GM12878 (cell line): ENCODE measurements around the gene RNLS. TPM values are rescaled to one million over a fixed set of nuclear protein-coding genes. Genes with fewer than 3 reads are reported as not detected.

ENCODE experiments used
- BHLHE40 ChIP-seq, 2 experiments: fragments of 450-650 bp in 1 of 2; IDR thresholded peaks; 2 replicates each; pipeline ENCODE4 v1.6.1; 2011 to 2017; ENCODE audit warnings: low read depth in 2 of 2, borderline replicate concordance in 1 of 2, improper control_type of control experiment in 1 of 2, low read length in 1 of 2, mild to moderate bottlenecking in 1 of 2
- CBFB ChIP-seq: IDR thresholded peaks from 2 replicates; pipeline ENCODE4 v1.6.1; 2016; ENCODE audit warnings: antibody characterized with exemption, low read depth
- CREB1 ChIP-seq: IDR thresholded peaks from 2 replicates; pipeline ENCODE4 v1.6.1; 2012; ENCODE audit warnings: low read depth, mild to moderate bottlenecking, inconsistent platforms
- CREM ChIP-seq: IDR thresholded peaks from 2 replicates; pipeline ENCODE4 v1.6.1; 2014; ENCODE audit warnings: antibody characterized with exemption, low read depth
- DPF2 ChIP-seq: fragments of 450-650 bp; IDR thresholded peaks from 2 replicates; pipeline ENCODE4 v1.6.1; 2017; ENCODE audit warnings: mild to moderate bottlenecking
- LARP7 ChIP-seq: fragments of 450-650 bp; IDR thresholded peaks from 2 replicates; pipeline ENCODE4 v1.6.1; 2017; ENCODE audit warnings: mild to moderate bottlenecking
- MEF2A ChIP-seq: IDR thresholded peaks from 2 replicates; pipeline ENCODE4 v1.6.1; 2011; ENCODE audit warnings: low read depth, mild to moderate bottlenecking, low read length, moderate library complexity; ENCODE audit not compliant: insufficient read depth
- MTA2 ChIP-seq: fragments of 450-650 bp; IDR thresholded peaks from 2 replicates; pipeline ENCODE4 v1.6.1; 2016; ENCODE audit warnings: low read depth, mild to moderate bottlenecking, moderate library complexity
- POLR2AphosphoS5 ChIP-seq: IDR thresholded peaks from 2 replicates; pipeline ENCODE4 v1.6.1; 2011; ENCODE audit warnings: mild to moderate bottlenecking, low read length, inconsistent platforms
- YY1 ChIP-seq: IDR thresholded peaks from 2 replicates; pipeline ENCODE4 v1.6.1; 2011; ENCODE audit warnings: low read depth, mild to moderate bottlenecking, low read length
- polyA plus RNA-seq, 11 experiments: library from polyadenylated mRNA; depleted of rRNA in 4 of 11; unstranded in 6 of 11; stranded (reverse) in 5 of 11; fragments of >200 nt; fragmentation: Nextera tagmentation in 4 of 11; fragmentation: Illumina TruSeq in 1 of 11; extraction: Ambion mirVana in 4 of 11; extraction: Trizol in 1 of 11; gene quantifications; 1 replicate in 1 of 11; 2 replicates in 10 of 11; pipeline versions ENCODE4 v1.2.1 to v1.2.3, GENCODE V29; 2011 to 2016; ENCODE audit warnings: inconsistent platforms in 2 of 11, missing spikeins in 2 of 11, low read depth in 1 of 11
- total RNA-seq, 4 experiments: library from RNA; depleted of rRNA in 3 of 4; stranded (reverse); fragments of >200 nt in 3 of 4; fragmentation: Illumina TruSeq in 1 of 4; extraction: Trizol in 1 of 4; gene quantifications; 2 replicates each; pipeline versions ENCODE4 v1.2.1 to v1.2.3, GENCODE V29; 2013 to 2021
- TF ChIP-seq, protein P1 (sequence below): IDR thresholded peaks from 2 replicates; pipeline ENCODE4 v1.6.1; 2011; ENCODE audit warnings: low read depth, low read length, improper control_type of control experiment, borderline replicate concordance
- TF ChIP-seq, protein P2 (sequence below): IDR thresholded peaks from 2 replicates; pipeline ENCODE4 v1.6.1; 2012; ENCODE audit warnings: low read depth, low read length, improper control_type of control experiment
- TF ChIP-seq, protein P3 (sequence below): fragments of 150-350 bp; IDR thresholded peaks from 2 replicates; pipeline ENCODE4 v1.6.1; 2014; ENCODE audit warnings: mild to moderate bottlenecking, low read depth, low read length
- TF ChIP-seq, protein P4 (sequence below): IDR thresholded peaks from 2 replicates; pipeline ENCODE4 v1.6.1; 2011; ENCODE audit warnings: borderline replicate concordance, low read depth, mild to moderate bottlenecking, moderate library complexity, mixed read lengths, low read length; ENCODE audit not compliant: insufficient read depth; ENCODE audit errors: extremely low read length
- TF ChIP-seq, protein P5 (sequence below): fragments of 450-650 bp; IDR thresholded peaks from 2 replicates; pipeline ENCODE4 v1.6.1; 2016; ENCODE audit warnings: mild to moderate bottlenecking
- TF ChIP-seq, protein P6 (sequence below): IDR thresholded peaks from 2 replicates; pipeline ENCODE4 v1.6.1; 2012; ENCODE audit warnings: low read length, inconsistent platforms
- TF ChIP-seq, protein P7 (sequence below): fragments of 450-650 bp; IDR thresholded peaks from 2 replicates; pipeline ENCODE4 v1.6.1; 2017; ENCODE audit warnings: mild to moderate bottlenecking, moderate library complexity

Gene RNLS
- total and polyA plus RNA-seq, 10 of the 15 experiments (the other 5 are each of a cell fraction or from before 2014, with no cell fraction given) = 3.4 to 6.7 (median 4.6) TPM

DNA sequence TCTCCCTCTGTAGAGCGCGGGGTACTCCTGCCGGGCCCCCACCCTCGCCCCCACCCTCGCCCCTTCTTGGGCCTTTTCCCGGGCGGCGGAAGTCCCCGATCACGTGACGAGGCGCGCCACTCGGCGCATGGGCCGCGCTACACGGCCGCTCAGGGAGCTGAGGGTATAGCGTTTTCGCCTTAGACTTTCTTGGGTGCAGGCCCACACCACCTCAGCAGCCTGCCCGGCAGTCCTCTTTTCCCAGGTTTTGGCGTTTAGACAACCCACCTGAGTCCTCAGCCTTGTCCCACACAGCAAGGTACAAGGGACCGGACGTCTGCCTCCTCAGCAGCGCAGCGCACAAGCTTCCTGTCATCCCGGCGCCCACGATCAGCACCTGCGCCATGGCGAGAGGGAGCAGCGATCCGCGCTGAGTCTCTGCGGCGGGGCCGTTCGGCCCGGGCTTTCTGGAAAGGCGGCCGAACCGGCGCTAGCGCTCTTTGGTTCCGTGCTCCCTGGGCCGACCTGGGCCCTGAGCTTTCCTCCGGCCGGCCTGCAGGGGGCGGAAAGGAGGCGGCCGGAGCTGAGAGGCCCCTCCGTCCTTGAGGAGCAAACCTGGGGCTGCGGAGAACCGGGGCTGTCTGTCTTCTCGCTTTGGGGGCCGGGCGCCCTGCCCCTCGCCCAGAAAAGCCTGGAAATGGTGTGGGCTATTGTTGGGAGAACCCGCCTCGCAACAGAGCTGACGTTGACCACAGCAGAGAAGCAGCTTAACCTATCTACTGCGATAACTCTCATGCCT, at the start of gene RNLS (continued):
- TF ChIP-seq CREM (peak; percentile 19; the same call in 1 of the 2 replicates), POLR2AphosphoS5 (peak; percentile 87), MTA2 (no peak), MEF2A (0 out of 2 replicates have a peak, but pooled peaks have one; percentile 3), CREB1 (no peak; the same call in 1 of the 2 replicates), YY1 (peak; percentile 43; the same call in 1 of the 2 replicates), LARP7 (peak; percentile 67), DPF2 (peak; percentile 66; the same call in 1 of the 2 replicates), BHLHE40 (IDR thresholded peaks at IDR 0.05; ENCODE audit: borderline replicate concordance in 1 of 2, low read depth in 2 of 2, low read length in 1 of 2) (peak; percentile 68 to 90; a peak in 3 of 4 replicates), CBFB (no peak)
- TF ChIP-seq, protein P1, sequence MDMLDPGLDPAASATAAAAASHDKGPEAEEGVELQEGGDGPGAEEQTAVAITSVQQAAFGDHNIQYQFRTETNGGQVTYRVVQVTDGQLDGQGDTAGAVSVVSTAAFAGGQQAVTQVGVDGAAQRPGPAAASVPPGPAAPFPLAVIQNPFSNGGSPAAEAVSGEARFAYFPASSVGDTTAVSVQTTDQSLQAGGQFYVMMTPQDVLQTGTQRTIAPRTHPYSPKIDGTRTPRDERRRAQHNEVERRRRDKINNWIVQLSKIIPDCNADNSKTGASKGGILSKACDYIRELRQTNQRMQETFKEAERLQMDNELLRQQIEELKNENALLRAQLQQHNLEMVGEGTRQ = peak; percentile 59
- TF ChIP-seq, protein P2, sequence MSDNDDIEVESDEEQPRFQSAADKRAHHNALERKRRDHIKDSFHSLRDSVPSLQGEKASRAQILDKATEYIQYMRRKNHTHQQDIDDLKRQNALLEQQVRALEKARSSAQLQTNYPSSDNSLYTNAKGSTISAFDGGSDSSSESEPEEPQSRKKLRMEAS = peak; percentile 75; the same call in 1 of the 2 replicates
- TF ChIP-seq, protein P3, sequence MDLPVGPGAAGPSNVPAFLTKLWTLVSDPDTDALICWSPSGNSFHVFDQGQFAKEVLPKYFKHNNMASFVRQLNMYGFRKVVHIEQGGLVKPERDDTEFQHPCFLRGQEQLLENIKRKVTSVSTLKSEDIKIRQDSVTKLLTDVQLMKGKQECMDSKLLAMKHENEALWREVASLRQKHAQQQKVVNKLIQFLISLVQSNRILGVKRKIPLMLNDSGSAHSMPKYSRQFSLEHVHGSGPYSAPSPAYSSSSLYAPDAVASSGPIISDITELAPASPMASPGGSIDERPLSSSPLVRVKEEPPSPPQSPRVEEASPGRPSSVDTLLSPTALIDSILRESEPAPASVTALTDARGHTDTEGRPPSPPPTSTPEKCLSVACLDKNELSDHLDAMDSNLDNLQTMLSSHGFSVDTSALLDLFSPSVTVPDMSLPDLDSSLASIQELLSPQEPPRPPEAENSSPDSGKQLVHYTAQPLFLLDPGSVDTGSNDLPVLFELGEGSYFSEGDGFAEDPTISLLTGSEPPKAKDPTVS = no peak
- TF ChIP-seq, protein P4, sequence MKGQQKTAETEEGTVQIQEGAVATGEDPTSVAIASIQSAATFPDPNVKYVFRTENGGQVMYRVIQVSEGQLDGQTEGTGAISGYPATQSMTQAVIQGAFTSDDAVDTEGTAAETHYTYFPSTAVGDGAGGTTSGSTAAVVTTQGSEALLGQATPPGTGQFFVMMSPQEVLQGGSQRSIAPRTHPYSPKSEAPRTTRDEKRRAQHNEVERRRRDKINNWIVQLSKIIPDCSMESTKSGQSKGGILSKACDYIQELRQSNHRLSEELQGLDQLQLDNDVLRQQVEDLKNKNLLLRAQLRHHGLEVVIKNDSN = peak; percentile 89
- TF ChIP-seq, protein P5, sequence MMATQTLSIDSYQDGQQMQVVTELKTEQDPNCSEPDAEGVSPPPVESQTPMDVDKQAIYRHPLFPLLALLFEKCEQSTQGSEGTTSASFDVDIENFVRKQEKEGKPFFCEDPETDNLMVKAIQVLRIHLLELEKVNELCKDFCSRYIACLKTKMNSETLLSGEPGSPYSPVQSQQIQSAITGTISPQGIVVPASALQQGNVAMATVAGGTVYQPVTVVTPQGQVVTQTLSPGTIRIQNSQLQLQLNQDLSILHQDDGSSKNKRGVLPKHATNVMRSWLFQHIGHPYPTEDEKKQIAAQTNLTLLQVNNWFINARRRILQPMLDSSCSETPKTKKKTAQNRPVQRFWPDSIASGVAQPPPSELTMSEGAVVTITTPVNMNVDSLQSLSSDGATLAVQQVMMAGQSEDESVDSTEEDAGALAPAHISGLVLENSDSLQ = peak; percentile 41; the same call in 1 of the 2 replicates
- TF ChIP-seq, protein P6, sequence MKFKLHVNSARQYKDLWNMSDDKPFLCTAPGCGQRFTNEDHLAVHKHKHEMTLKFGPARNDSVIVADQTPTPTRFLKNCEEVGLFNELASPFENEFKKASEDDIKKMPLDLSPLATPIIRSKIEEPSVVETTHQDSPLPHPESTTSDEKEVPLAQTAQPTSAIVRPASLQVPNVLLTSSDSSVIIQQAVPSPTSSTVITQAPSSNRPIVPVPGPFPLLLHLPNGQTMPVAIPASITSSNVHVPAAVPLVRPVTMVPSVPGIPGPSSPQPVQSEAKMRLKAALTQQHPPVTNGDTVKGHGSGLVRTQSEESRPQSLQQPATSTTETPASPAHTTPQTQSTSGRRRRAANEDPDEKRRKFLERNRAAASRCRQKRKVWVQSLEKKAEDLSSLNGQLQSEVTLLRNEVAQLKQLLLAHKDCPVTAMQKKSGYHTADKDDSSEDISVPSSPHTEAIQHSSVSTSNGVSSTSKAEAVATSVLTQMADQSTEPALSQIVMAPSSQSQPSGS = no peak
- TF ChIP-seq, protein P7, sequence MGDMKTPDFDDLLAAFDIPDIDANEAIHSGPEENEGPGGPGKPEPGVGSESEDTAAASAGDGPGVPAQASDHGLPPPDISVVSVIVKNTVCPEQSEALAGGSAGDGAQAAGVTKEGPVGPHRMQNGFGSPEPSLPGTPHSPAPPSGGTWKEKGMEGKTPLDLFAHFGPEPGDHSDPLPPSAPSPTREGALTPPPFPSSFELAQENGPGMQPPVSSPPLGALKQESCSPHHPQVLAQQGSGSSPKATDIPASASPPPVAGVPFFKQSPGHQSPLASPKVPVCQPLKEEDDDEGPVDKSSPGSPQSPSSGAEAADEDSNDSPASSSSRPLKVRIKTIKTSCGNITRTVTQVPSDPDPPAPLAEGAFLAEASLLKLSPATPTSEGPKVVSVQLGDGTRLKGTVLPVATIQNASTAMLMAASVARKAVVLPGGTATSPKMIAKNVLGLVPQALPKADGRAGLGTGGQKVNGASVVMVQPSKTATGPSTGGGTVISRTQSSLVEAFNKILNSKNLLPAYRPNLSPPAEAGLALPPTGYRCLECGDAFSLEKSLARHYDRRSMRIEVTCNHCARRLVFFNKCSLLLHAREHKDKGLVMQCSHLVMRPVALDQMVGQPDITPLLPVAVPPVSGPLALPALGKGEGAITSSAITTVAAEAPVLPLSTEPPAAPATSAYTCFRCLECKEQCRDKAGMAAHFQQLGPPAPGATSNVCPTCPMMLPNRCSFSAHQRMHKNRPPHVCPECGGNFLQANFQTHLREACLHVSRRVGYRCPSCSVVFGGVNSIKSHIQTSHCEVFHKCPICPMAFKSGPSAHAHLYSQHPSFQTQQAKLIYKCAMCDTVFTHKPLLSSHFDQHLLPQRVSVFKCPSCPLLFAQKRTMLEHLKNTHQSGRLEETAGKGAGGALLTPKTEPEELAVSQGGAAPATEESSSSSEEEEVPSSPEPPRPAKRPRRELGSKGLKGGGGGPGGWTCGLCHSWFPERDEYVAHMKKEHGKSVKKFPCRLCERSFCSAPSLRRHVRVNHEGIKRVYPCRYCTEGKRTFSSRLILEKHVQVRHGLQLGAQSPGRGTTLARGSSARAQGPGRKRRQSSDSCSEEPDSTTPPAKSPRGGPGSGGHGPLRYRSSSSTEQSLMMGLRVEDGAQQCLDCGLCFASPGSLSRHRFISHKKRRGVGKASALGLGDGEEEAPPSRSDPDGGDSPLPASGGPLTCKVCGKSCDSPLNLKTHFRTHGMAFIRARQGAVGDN = peak; percentile 49
